H9 (cell line): ENCODE results near the gene NYAP2. TPM values are rescaled to one million over a fixed set of nuclear protein-coding genes. Genes with fewer than 3 reads are reported as not detected.

ENCODE experiments used
- DNase-seq: peaks from one replicate; pipeline ENCODE4 v3.0.0-alpha.2; 2017
- H2AFZ ChIP-seq: one replicate; pipeline ENCODE4 v1.6.1; 2013; ENCODE audit warnings: mild to moderate bottlenecking, low read length, control low read depth, moderate library complexity
- H2AK5ac ChIP-seq: 2 replicates; pipeline ENCODE4 v1.6.1; 2013; ENCODE audit warnings: low read length, control low read depth, mixed read lengths; ENCODE audit not compliant: insufficient read length
- H2BK120ac ChIP-seq: one replicate; pipeline ENCODE4 v1.6.1; 2013; ENCODE audit warnings: low read depth, mild to moderate bottlenecking, low read length, control low read depth, inconsistent platforms; ENCODE audit not compliant: poor library complexity, severe bottlenecking
- H2BK12ac ChIP-seq: 2 replicates; pipeline ENCODE4 v1.6.1; 2013; ENCODE audit warnings: low read length, control low read depth, mixed read lengths, low read depth; ENCODE audit not compliant: insufficient read length
- H2BK15ac ChIP-seq: 2 replicates; pipeline ENCODE4 v1.6.1; 2013; ENCODE audit warnings: low read depth, low read length, control low read depth
- H2BK20ac ChIP-seq: one replicate; pipeline ENCODE4 v1.6.1; 2013; ENCODE audit warnings: low read depth, mild to moderate bottlenecking, low read length, control low read depth, inconsistent platforms; ENCODE audit not compliant: poor library complexity, severe bottlenecking
- H2BK5ac ChIP-seq: 2 replicates; pipeline ENCODE4 v1.6.1; 2013; ENCODE audit warnings: low read length, control low read depth, mixed read lengths; ENCODE audit not compliant: insufficient read length
- H3K14ac ChIP-seq: 2 replicates; pipeline ENCODE4 v1.6.1; 2013; ENCODE audit warnings: low read length, control low read depth; ENCODE audit not compliant: insufficient read depth
- H3K18ac ChIP-seq: 2 replicates; pipeline ENCODE4 v1.6.1; 2013; ENCODE audit warnings: low read depth, mild to moderate bottlenecking, mixed read lengths, low read length, control low read depth; ENCODE audit not compliant: insufficient read length
- H3K23ac ChIP-seq: 2 replicates; pipeline ENCODE4 v1.6.1; 2013; ENCODE audit warnings: low read length, control low read depth, mixed read lengths, low read depth; ENCODE audit not compliant: insufficient read length
- H3K23me2 ChIP-seq: 2 replicates; pipeline ENCODE4 v1.6.1; 2013; ENCODE audit warnings: low read depth, mild to moderate bottlenecking, mixed read lengths, low read length, control low read depth; ENCODE audit not compliant: insufficient read length, poor library complexity, severe bottlenecking
- H3K27ac ChIP-seq: 2 replicates; pipeline ENCODE4 v1.5.1; 2013; ENCODE audit warnings: low read length, control low read depth, mixed read lengths, low read depth; ENCODE audit not compliant: insufficient read length
- H3K27me3 ChIP-seq: 2 replicates; pipeline ENCODE4 v1.6.1; 2013; ENCODE audit warnings: low read length, control low read depth, inconsistent platforms; ENCODE audit not compliant: insufficient read depth
- H3K4ac ChIP-seq: 2 replicates; pipeline ENCODE4 v1.6.1; 2013; ENCODE audit warnings: low read depth, mild to moderate bottlenecking, control low read depth, inconsistent platforms, low read length, moderate library complexity
- H3K4me1 ChIP-seq: 2 replicates; pipeline ENCODE4 v1.6.1; 2013; ENCODE audit warnings: low read length, control low read depth, inconsistent platforms; ENCODE audit not compliant: insufficient read depth
- H3K4me2 ChIP-seq: 2 replicates; pipeline ENCODE4 v1.6.1; 2013; ENCODE audit warnings: low read length, control low read depth, mixed read lengths; ENCODE audit not compliant: insufficient read length, insufficient read depth
- H3K56ac ChIP-seq: 2 replicates; pipeline ENCODE4 v1.6.1; 2013; ENCODE audit warnings: low read depth, mild to moderate bottlenecking, mixed read lengths, low read length, control low read depth; ENCODE audit not compliant: insufficient read length
- H3K79me1 ChIP-seq: 2 replicates; pipeline ENCODE4 v1.6.1; 2013; ENCODE audit warnings: low read depth, mild to moderate bottlenecking, moderate library complexity, low read length, control low read depth, inconsistent platforms; ENCODE audit not compliant: insufficient read depth, poor library complexity, severe bottlenecking
- H3K79me2 ChIP-seq: 2 replicates; pipeline ENCODE4 v1.6.1; 2013; ENCODE audit warnings: low read length, control low read depth, inconsistent platforms; ENCODE audit not compliant: insufficient read depth
- H3K9ac ChIP-seq: 2 replicates; pipeline ENCODE4 v1.6.1; 2013; ENCODE audit warnings: low read length, control low read depth, mixed read lengths; ENCODE audit not compliant: insufficient read length; ENCODE audit errors: extremely low read depth
- H3K9me3 ChIP-seq: one replicate; pipeline ENCODE4 v1.6.1; 2013; ENCODE audit warnings: low read depth, low read length, inconsistent platforms; ENCODE audit not compliant: control insufficient read depth
- H3T11ph ChIP-seq: one replicate; pipeline ENCODE4 v1.6.1; 2013; ENCODE audit warnings: mild to moderate bottlenecking, low read length, control low read depth, inconsistent platforms
- H4K20me1 ChIP-seq: one replicate; pipeline ENCODE4 v1.6.1; 2013; ENCODE audit not compliant: control insufficient read depth, insufficient read length, insufficient read depth
- H4K5ac ChIP-seq: 2 replicates; pipeline ENCODE4 v1.6.1; 2013; ENCODE audit warnings: low read depth, mild to moderate bottlenecking, mixed read lengths, low read length, control low read depth; ENCODE audit not compliant: insufficient read length
- H4K8ac ChIP-seq: replicated peaks from 2 replicates; pipeline ENCODE4 v1.6.1; 2013; ENCODE audit warnings: low read length, control low read depth, mixed read lengths, low read depth; ENCODE audit not compliant: insufficient read length
- H4K91ac ChIP-seq: 2 replicates; pipeline ENCODE4 v1.6.1; 2013; ENCODE audit warnings: low read depth, mild to moderate bottlenecking, moderate library complexity, mixed read lengths, low read length, control low read depth; ENCODE audit not compliant: insufficient read length
- H3K27ac Mint-ChIP-seq, 3 experiments: 2 replicates in 2 of 3; 3 replicates in 1 of 3; pipeline ENCODE4 v1.8.0; 2020 to 2021; ENCODE audit warnings: mixed read lengths in 3 of 3, mild to moderate bottlenecking in 1 of 3, moderate library complexity in 1 of 3
- H3K27me3 Mint-ChIP-seq: 2 replicates; pipeline ENCODE4 v1.8.0; 2021; ENCODE audit warnings: low read depth, mild to moderate bottlenecking, moderate library complexity, mixed read lengths
- H3K36me3 Mint-ChIP-seq, 3 experiments: 2 replicates in 2 of 3; 3 replicates in 1 of 3; pipeline ENCODE4 v1.8.0; 2020 to 2021; ENCODE audit warnings: low read depth in 3 of 3, mixed read lengths in 3 of 3; ENCODE audit not compliant: insufficient read depth in 1 of 3
- H3K4me1 Mint-ChIP-seq, 2 experiments: 2 replicates each; pipeline ENCODE4 v1.8.0; 2020; ENCODE audit warnings: mixed read lengths in 2 of 2
- H3K4me3 Mint-ChIP-seq, 2 experiments: 2 replicates in 1 of 2; 3 replicates in 1 of 2; pipeline ENCODE4 v1.8.0; 2020 to 2021; ENCODE audit warnings: mild to moderate bottlenecking in 2 of 2, mixed read lengths in 2 of 2, moderate library complexity in 1 of 2
- H3K9me3 Mint-ChIP-seq, 2 experiments: 2 replicates in 1 of 2; 3 replicates in 1 of 2; pipeline ENCODE4 v1.8.0; 2020; ENCODE audit warnings: mild to moderate bottlenecking in 2 of 2, mixed read lengths in 2 of 2, moderate library complexity in 1 of 2
- WGBS: extraction: QIAGEN DNeasy Blood & Tissue Kit; methylation state at CpG from one replicate; pipeline ENCODE4 v1.1.7; 2013; ENCODE audit warnings: missing lambda C conversion rate, low lambda C conversion rate, mixed read lengths; ENCODE audit not compliant: insufficient read length; ENCODE audit errors: extremely low coverage; 5-methylcytosine and 5-hydroxymethylcytosine counted together
- total RNA-seq: library from RNA; stranded (reverse); gene quantifications from 2 replicates; pipeline ENCODE4 v1.2.1, GENCODE V29; 2021
- TF ChIP-seq, protein P1 (sequence below): fragments of 200-600 bp; sonication (generic); conservative IDR thresholded peaks from 3 replicates; pipeline ENCODE4 v1.8.0; 2021; ENCODE audit warnings: antibody characterized with exemption, mild to moderate bottlenecking

Gene NYAP2
- total RNA-seq, 1 experiment from 2014 or later, result not detected

DNA sequence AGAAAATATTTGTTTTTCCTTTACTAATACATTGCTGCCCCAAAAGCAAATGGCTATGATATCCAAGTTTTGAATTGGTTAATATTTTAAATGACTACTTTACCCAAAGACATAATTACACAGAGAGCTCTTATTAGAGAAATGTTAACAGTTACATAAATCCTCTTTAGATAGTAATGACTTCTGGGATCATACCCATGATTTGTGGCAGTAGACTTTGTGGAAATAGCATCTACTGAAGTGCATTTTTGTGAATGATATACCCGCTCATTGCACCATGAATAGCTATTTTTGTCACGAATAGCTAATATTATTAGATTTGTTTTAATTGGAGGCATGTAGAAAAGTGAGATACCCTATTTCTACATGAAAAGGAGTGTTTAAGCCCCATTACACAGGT, 15.8 kb downstream of the NYAP2 start:
- H3K36me3 Mint-ChIP-seq, result no peaks in the 10 kb centered on the region; a peak in 1 of 7 replicates
- no peaks in the 10 kb centered on the region for H3K27me3 ChIP-seq
- H3T11ph ChIP-seq, result no peak overlapping the region
- H2AK5ac ChIP-seq, result no peak overlapping the region
- no peaks in the 10 kb centered on the region for H3K9me3 Mint-ChIP-seq
- no peak overlapping the region for H2BK20ac ChIP-seq
- H2BK120ac ChIP-seq, result no peak overlapping the region
- H3K14ac ChIP-seq, result no peak overlapping the region
- no peak overlapping the region for H3K4me3 Mint-ChIP-seq
- H3K56ac ChIP-seq, result no peak overlapping the region
- H3K9me3 ChIP-seq, result no peaks in the 10 kb centered on the region
- no peak overlapping the region for H4K8ac ChIP-seq
- H2BK12ac ChIP-seq, result no peak overlapping the region
- no peak overlapping the region for H3K23ac ChIP-seq
- no peaks in the 10 kb centered on the region for H3K23me2 ChIP-seq
- H3K27ac ChIP-seq, result no peak overlapping the region
- H3K4me1 ChIP-seq, result no peaks in the 10 kb centered on the region
- no peaks in the 10 kb centered on the region for H4K20me1 ChIP-seq
- no peak for DNase-seq
- H3K79me1 ChIP-seq, result no peaks in the 10 kb centered on the region
- no peak overlapping the region for H3K27ac Mint-ChIP-seq
- no peak overlapping the region for H3K9ac ChIP-seq
- H4K91ac ChIP-seq, result no peak overlapping the region
- no peak overlapping the region for H2BK15ac ChIP-seq
- no peaks in the 10 kb centered on the region for H3K27me3 Mint-ChIP-seq
- WGBS, result no CpG with 5 or more reads among the region's 2 CpGs
- TF ChIP-seq, protein P1, sequence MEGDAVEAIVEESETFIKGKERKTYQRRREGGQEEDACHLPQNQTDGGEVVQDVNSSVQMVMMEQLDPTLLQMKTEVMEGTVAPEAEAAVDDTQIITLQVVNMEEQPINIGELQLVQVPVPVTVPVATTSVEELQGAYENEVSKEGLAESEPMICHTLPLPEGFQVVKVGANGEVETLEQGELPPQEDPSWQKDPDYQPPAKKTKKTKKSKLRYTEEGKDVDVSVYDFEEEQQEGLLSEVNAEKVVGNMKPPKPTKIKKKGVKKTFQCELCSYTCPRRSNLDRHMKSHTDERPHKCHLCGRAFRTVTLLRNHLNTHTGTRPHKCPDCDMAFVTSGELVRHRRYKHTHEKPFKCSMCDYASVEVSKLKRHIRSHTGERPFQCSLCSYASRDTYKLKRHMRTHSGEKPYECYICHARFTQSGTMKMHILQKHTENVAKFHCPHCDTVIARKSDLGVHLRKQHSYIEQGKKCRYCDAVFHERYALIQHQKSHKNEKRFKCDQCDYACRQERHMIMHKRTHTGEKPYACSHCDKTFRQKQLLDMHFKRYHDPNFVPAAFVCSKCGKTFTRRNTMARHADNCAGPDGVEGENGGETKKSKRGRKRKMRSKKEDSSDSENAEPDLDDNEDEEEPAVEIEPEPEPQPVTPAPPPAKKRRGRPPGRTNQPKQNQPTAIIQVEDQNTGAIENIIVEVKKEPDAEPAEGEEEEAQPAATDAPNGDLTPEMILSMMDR, result no peak
- no peak overlapping the region for H3K4me2 ChIP-seq
- H2AFZ ChIP-seq, result no peak overlapping the region
- no peak overlapping the region for H3K18ac ChIP-seq
- no peaks in the 10 kb centered on the region; a peak in 1 of 4 replicates for H3K4me1 Mint-ChIP-seq
- no peak overlapping the region for H4K5ac ChIP-seq
- H3K4ac ChIP-seq, result no peak overlapping the region
- no peaks in the 10 kb centered on the region for H3K79me2 ChIP-seq
- no peak overlapping the region for H2BK5ac ChIP-seq
